ENCODE results near the gene HADHA.

DNA sequence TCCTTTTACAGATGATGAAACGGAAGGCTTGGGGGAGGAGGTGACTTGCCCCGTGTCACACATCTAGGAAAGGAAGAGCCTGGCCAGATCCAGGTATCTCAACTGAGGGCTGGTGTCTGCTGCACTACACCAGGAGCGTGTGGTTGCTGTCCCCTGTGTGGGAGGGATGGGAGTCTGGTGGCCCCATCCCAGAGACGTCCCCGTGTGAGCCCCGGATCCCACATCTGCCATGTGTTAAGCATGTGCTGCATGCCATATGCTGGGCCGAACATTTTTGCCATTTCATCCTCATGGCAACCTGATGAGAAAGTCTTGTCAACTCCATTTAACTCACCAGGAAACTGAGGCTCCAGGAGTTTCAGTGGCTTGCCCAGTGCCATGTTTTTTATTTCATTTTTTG lies 67.3 kb downstream of the HADHA start:
- TF ChIP-seq, protein P1, sequence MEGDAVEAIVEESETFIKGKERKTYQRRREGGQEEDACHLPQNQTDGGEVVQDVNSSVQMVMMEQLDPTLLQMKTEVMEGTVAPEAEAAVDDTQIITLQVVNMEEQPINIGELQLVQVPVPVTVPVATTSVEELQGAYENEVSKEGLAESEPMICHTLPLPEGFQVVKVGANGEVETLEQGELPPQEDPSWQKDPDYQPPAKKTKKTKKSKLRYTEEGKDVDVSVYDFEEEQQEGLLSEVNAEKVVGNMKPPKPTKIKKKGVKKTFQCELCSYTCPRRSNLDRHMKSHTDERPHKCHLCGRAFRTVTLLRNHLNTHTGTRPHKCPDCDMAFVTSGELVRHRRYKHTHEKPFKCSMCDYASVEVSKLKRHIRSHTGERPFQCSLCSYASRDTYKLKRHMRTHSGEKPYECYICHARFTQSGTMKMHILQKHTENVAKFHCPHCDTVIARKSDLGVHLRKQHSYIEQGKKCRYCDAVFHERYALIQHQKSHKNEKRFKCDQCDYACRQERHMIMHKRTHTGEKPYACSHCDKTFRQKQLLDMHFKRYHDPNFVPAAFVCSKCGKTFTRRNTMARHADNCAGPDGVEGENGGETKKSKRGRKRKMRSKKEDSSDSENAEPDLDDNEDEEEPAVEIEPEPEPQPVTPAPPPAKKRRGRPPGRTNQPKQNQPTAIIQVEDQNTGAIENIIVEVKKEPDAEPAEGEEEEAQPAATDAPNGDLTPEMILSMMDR (IDR thresholded peaks at IDR 0.05 in 4 of 5, conservative IDR thresholded peaks at IDR 0.05 in 1 of 5) = no peak
- no peak for TF ChIP-seq POLR2A (IDR thresholded peaks at IDR 0.05)

Measured in gastrocnemius medialis (tissue), 4 donors.